ENCODE measurements around the gene DENND6B. TPM values are rescaled to one million over a fixed set of nuclear protein-coding genes. Genes with fewer than 3 reads are reported as not detected.
A peak's percentile ranks its signal among the peaks of the same experiment; 100 is the strongest.

DENND6B gene
- total and polyA plus RNA-seq, 2 of the 13 experiments (the other 11 are each of a cell fraction or from before 2014, with no cell fraction given): 0.95 to 3.8 TPM

GRCh38 chr22:50270666-50271394, 56.0 kb downstream of the DENND6B start (continued):
- TF ChIP-seq, protein P1, sequence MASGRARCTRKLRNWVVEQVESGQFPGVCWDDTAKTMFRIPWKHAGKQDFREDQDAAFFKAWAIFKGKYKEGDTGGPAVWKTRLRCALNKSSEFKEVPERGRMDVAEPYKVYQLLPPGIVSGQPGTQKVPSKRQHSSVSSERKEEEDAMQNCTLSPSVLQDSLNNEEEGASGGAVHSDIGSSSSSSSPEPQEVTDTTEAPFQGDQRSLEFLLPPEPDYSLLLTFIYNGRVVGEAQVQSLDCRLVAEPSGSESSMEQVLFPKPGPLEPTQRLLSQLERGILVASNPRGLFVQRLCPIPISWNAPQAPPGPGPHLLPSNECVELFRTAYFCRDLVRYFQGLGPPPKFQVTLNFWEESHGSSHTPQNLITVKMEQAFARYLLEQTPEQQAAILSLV (CRISPR knock-in tag; IDR thresholded peaks at IDR 0.05; ENCODE audit: borderline replicate concordance): peak; percentile 36; the same call in 1 of the 2 replicates
- no peak for TF ChIP-seq MLX (CRISPR knock-in tag; IDR thresholded peaks at IDR 0.05)
- peak; percentile 98 for TF ChIP-seq MIER2 (CRISPR knock-in tag; IDR thresholded peaks at IDR 0.05)
- no peak for TF ChIP-seq PREB (CRISPR knock-in tag; IDR thresholded peaks at IDR 0.05)
- TF ChIP-seq ARID5B (CRISPR knock-in tag; IDR thresholded peaks at IDR 0.05): peak; percentile 49; the same call in 1 of the 2 replicates
- TF ChIP-seq ZNF205 (CRISPR knock-in tag; IDR thresholded peaks at IDR 0.05): no peak
- TF ChIP-seq KDM3A (CRISPR knock-in tag; IDR thresholded peaks at IDR 0.05; ENCODE audit: low read depth): peak; percentile 82; the same call in 1 of the 2 replicates
- 0 out of 2 replicates have a peak, but pooled peaks have one; percentile 27 for TF ChIP-seq ZSCAN29 (CRISPR knock-in tag; conservative IDR thresholded peaks at IDR 0.05)
- TF ChIP-seq, protein P2, sequence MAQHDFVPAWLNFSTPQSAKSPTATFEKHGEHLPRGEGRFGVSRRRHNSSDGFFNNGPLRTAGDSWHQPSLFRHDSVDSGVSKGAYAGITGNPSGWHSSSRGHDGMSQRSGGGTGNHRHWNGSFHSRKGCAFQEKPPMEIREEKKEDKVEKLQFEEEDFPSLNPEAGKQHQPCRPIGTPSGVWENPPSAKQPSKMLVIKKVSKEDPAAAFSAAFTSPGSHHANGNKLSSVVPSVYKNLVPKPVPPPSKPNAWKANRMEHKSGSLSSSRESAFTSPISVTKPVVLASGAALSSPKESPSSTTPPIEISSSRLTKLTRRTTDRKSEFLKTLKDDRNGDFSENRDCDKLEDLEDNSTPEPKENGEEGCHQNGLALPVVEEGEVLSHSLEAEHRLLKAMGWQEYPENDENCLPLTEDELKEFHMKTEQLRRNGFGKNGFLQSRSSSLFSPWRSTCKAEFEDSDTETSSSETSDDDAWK (CRISPR knock-in tag; IDR thresholded peaks at IDR 0.05): no peak
- peak; percentile 79; the same call in 1 of the 2 replicates for TF ChIP-seq ZNF546 (CRISPR knock-in tag; conservative IDR thresholded peaks at IDR 0.05)
- TF ChIP-seq EP300 (IDR thresholded peaks at IDR 0.05; ENCODE audit: low read depth in 2 of 2, low read length in 2 of 2): no peak
- no peak for TF ChIP-seq EP300 (CRISPR knock-in tag; IDR thresholded peaks at IDR 0.05; ENCODE audit: borderline replicate concordance)
- TF ChIP-seq, protein P3, sequence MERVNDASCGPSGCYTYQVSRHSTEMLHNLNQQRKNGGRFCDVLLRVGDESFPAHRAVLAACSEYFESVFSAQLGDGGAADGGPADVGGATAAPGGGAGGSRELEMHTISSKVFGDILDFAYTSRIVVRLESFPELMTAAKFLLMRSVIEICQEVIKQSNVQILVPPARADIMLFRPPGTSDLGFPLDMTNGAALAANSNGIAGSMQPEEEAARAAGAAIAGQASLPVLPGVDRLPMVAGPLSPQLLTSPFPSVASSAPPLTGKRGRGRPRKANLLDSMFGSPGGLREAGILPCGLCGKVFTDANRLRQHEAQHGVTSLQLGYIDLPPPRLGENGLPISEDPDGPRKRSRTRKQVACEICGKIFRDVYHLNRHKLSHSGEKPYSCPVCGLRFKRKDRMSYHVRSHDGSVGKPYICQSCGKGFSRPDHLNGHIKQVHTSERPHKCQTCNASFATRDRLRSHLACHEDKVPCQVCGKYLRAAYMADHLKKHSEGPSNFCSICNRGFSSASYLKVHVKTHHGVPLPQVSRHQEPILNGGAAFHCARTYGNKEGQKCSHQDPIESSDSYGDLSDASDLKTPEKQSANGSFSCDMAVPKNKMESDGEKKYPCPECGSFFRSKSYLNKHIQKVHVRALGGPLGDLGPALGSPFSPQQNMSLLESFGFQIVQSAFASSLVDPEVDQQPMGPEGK (CRISPR knock-in tag; IDR thresholded peaks at IDR 0.05): peak; percentile 25; the same call in 1 of the 2 replicates
- TF ChIP-seq RFXANK (CRISPR knock-in tag; IDR thresholded peaks at IDR 0.05): no peak
- TF ChIP-seq RBFOX2 (IDR thresholded peaks at IDR 0.05; ENCODE audit: low read depth, low read length): no peak
- TF ChIP-seq ATAD3A (CRISPR knock-in tag; IDR thresholded peaks at IDR 0.05): no peak
- peak; percentile 85; the same call in 1 of the 2 replicates for TF ChIP-seq SMAD3 (CRISPR knock-in tag; IDR thresholded peaks at IDR 0.05)
- TF ChIP-seq ETV5 (CRISPR knock-in tag; IDR thresholded peaks at IDR 0.05; ENCODE audit: borderline replicate concordance): no peak; the same call in 1 of the 2 replicates

Data from HepG2 (cell line).